GM18870 (cell line): Measurements from ENCODE around the gene MAN2C1.
"Not testable (repeated sequence)": the region's sequence is repeated elsewhere in the genome, so short reads cannot be mapped to it uniquely, and the experiment has no call there.

ENCODE experiments used
- ATAC-seq: cut with Tn5 transposase; IDR thresholded peaks from one replicate; pipeline ENCODE4 v1.9.1; 2021; ENCODE audit warnings: moderate library complexity; ENCODE audit not compliant: unreplicated experiment

The MAN2C1 gene

GRCh38 chr15:75347222-75348033 is 21.0 kb downstream of the MAN2C1 start:
- no peak for ATAC-seq

GRCh38 chr15:75346796-75347221 is 21.6 kb downstream of the MAN2C1 start, which contains the start of gene NEIL1:
Gene NEIL1 (plus strand): TSS chr15:75347039. CDS start chr15:75348906, 1,867 bp downstream.
- ATAC-seq: no peak

GRCh38 chr15:75343953-75344352 is 24.5 kb downstream of the MAN2C1 start:
- not testable (repeated sequence) for ATAC-seq

- ATAC-seq: no peak
Measured at GRCh38 chr15:75342221-75342620, 26.2 kb downstream of the MAN2C1 start.

- no peak for ATAC-seq
Measured at GRCh38 chr15:75339531-75340240, 28.7 kb downstream of the MAN2C1 start.

- ATAC-seq: no peak
Measured at GRCh38 chr15:75338661-75339240, 29.7 kb downstream of the MAN2C1 start.

- ATAC-seq: peak; percentile 78
Measured at GRCh38 chr15:75335705-75336355, 32.6 kb downstream of the MAN2C1 start, which contains the start of gene COMMD4. Gene COMMD4 (plus strand): TSS chr15:75336063. CDS start chr15:75336090, 27 bp downstream.

- ATAC-seq: no peak
Measured at GRCh38 chr15:75335313-75335704, 33.1 kb downstream of the MAN2C1 start.

GRCh38 chr15:75333654-75334419 is 34.6 kb downstream of the MAN2C1 start:
- not testable (repeated sequence) for ATAC-seq

GRCh38 chr15:75332093-75332492 is 36.3 kb downstream of the MAN2C1 start:
- ATAC-seq: not testable (repeated sequence)

- no peak for ATAC-seq
Measured at GRCh38 chr15:75329571-75329970, 38.8 kb downstream of the MAN2C1 start.

- ATAC-seq: no peak
Measured at GRCh38 chr15:75328493-75329314, 39.7 kb downstream of the MAN2C1 start.

- ATAC-seq: no peak
Measured at GRCh38 chr15:75327491-75327890, 40.9 kb downstream of the MAN2C1 start.

GRCh38 chr15:75327005-75327404 is 41.4 kb downstream of the MAN2C1 start:
- no peak for ATAC-seq

- ATAC-seq: no peak
Measured at GRCh38 chr15:75325922-75326321, 42.5 kb downstream of the MAN2C1 start.

GRCh38 chr15:75321711-75322110 is 46.7 kb downstream of the MAN2C1 start:
- no peak for ATAC-seq

GRCh38 chr15:75319231-75319897 is 49.0 kb downstream of the MAN2C1 start:
- not testable (repeated sequence) for ATAC-seq

- no peak for ATAC-seq
Measured at GRCh38 chr15:75314552-75315290, 53.7 kb downstream of the MAN2C1 start.
